ENCODE data around the gene OSBPL10.

- TF ChIP-seq CTCF (IDR thresholded peaks at IDR 0.05) (no peak), POLR2A (IDR thresholded peaks at IDR 0.05) (no peak), POLR2AphosphoS5 (IDR thresholded peaks at IDR 0.05) (no peak)
These were observed 309.6 kb downstream of the OSBPL10 start for GRCh38 chr3:31671451-31671850.

Data from prostate gland (tissue), 2 donors.